Measurements from ENCODE around the gene TMEM131L.

Gene TMEM131L

DNA sequence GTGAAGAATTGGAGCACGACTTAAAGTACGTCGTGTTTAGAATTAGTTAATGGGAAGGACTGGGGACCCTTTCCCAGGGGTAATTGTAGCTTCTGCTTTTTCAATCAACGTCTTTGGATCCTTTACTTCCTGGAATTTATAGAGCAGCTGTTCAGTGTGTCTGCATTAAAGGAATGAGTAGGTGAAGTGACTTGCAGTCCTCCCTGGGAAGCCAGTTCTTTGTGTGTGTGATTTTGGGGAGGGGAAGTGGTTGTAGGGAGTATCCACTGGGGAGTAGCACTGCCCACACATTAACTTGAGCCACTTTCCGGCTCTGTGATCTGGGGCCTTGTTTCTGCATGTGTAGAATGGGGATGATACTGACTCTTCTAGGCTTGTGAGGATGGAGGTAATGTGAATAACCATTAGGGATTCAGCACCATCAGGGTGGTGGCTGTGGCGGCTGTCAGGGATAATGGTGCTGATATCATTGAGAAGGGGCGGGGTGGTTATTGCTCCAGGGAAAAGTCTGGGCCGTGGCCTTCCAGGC lies 54.7 kb downstream of the TMEM131L start:
- no peaks in the 10 kb centered on the region for H3K27me3 ChIP-seq (ENCODE audit: insufficient read depth, low read length, poor library complexity, severe bottlenecking)
- no peak overlapping the region for H3K4me3 ChIP-seq (ENCODE audit: low read length, poor library complexity, severe bottlenecking)
- no peaks in the 10 kb centered on the region for H3K9me3 ChIP-seq (ENCODE audit: insufficient read depth, low read depth, low read length)
- H2AFZ ChIP-seq (ENCODE audit: low read length), result no peak overlapping the region
- H3K4me1 ChIP-seq (ENCODE audit: insufficient read depth, low read length, poor library complexity, severe bottlenecking), result peaks cover 51% of the 10 kb centered on the region
- H3K36me3 ChIP-seq (ENCODE audit: insufficient read depth, low read length), result peaks cover 45% of the 10 kb centered on the region
- H3K9ac ChIP-seq (ENCODE audit: low read depth, low read length, poor library complexity, severe bottlenecking), result no peak overlapping the region
- H3K9me2 ChIP-seq (replicated peaks; ENCODE audit: low read depth, low read length), result no peaks in the 10 kb centered on the region
- H3K4me2 ChIP-seq (ENCODE audit: low read depth, low read length, poor library complexity, severe bottlenecking), result peak overlapping the region; percentile 64
- H3F3A ChIP-seq (ENCODE audit: low read depth), result 0 out of 2 replicates have a peak, but pooled peaks cover 7% of the 10 kb centered on the region
- peaks cover 100% of the 10 kb centered on the region for H3K79me2 ChIP-seq (ENCODE audit: insufficient read depth, low read length)
- peaks cover 77% of the 10 kb centered on the region for H4K20me1 ChIP-seq (ENCODE audit: insufficient read depth, low read length, poor library complexity, severe bottlenecking)
- TF ChIP-seq EZH2phosphoT487 (IDR thresholded peaks at IDR 0.05; ENCODE audit: borderline replicate concordance), result no peak
- TF ChIP-seq, protein P1, sequence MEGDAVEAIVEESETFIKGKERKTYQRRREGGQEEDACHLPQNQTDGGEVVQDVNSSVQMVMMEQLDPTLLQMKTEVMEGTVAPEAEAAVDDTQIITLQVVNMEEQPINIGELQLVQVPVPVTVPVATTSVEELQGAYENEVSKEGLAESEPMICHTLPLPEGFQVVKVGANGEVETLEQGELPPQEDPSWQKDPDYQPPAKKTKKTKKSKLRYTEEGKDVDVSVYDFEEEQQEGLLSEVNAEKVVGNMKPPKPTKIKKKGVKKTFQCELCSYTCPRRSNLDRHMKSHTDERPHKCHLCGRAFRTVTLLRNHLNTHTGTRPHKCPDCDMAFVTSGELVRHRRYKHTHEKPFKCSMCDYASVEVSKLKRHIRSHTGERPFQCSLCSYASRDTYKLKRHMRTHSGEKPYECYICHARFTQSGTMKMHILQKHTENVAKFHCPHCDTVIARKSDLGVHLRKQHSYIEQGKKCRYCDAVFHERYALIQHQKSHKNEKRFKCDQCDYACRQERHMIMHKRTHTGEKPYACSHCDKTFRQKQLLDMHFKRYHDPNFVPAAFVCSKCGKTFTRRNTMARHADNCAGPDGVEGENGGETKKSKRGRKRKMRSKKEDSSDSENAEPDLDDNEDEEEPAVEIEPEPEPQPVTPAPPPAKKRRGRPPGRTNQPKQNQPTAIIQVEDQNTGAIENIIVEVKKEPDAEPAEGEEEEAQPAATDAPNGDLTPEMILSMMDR (conservative IDR thresholded peaks at IDR 0.05; ENCODE audit: low read length), result no peak

DNA sequence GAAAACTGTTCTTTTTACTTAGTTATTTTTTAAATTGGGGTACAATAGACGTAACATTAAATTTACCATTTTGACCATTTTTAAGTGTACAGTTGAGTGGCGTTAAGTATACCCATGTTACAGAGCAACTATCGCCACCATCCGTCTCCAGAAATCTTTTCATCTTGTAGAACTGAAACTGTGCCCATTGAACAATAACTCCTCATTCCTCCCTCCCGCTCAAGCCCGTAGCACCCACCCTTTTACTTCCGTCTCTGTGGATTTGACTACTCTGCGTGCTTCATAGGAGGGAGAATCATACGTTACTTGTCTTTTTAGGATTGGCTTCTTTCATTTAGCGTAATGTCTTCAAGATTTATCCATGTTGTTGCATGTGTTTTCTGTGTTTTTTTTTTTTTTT lies 55.3 kb downstream of the TMEM131L start:
- peak overlapping the region; percentile 53 for H3K9ac ChIP-seq (ENCODE audit: low read depth, low read length, poor library complexity, severe bottlenecking)

DNA sequence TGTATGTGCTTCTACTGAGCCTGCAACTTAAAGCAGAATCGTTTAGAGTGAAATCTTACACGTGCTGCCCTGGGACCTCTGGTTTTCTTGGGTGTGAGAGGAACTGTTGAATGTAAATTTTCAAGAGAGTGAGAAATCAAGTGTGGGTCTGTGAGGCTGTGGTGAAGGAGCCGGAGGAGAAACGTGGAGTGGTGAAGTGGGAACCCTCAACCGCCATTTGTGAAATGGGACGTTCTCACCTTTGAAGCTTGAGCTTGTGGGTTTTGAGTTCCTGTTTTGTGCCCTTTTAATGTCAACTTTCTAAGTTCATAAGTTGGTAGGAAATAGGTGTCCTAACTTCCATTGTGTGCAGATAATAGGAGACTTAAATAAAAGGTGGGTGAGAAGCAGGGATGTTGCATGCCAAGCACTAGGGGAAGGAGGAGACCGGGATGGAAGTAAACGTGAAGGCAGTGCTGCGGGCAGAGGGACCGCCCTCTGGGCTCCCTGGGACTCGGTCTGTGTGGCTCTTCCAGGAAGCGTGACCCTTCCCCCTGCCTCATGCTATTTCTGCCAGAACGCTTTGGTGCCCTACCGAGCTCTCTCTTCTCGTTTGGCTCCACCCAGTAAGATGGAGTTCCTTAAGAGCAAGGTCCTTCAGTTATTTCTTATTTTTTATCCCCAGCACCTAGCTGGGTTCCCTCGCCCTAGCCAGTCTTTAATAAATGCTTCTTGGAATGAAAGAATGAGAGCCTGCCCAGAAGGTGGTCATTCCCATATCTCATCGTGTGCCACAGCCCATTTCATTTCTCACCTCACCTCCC lies 56.0 kb downstream of the TMEM131L start:
- TF ChIP-seq, protein P1 (conservative IDR thresholded peaks at IDR 0.05; ENCODE audit: low read length), result no peak
- no peak for TF ChIP-seq EZH2phosphoT487 (IDR thresholded peaks at IDR 0.05; ENCODE audit: borderline replicate concordance)
- Histone ChIP-seq H4K20me1 (ENCODE audit: insufficient read depth, low read length, poor library complexity, severe bottlenecking) (peaks cover 75% of the 10 kb centered on the region), H3K79me2 (ENCODE audit: insufficient read depth, low read length) (peaks cover 100% of the 10 kb centered on the region)

More for the DNA sequence above, 55.3 kb downstream of the TMEM131L start:
- Histone ChIP-seq H3K9me3 (ENCODE audit: insufficient read depth, low read depth, low read length) (no peaks in the 10 kb centered on the region), H4K20me1 (ENCODE audit: insufficient read depth, low read length, poor library complexity, severe bottlenecking) (peaks cover 71% of the 10 kb centered on the region), H3K36me3 (ENCODE audit: insufficient read depth, low read length) (peaks cover 42% of the 10 kb centered on the region), H3K4me3 (ENCODE audit: low read length, poor library complexity, severe bottlenecking) (peak overlapping the region; percentile 58), H3K4me1 (ENCODE audit: insufficient read depth, low read length, poor library complexity, severe bottlenecking) (peaks cover 51% of the 10 kb centered on the region), H3K79me2 (ENCODE audit: insufficient read depth, low read length) (peaks cover 100% of the 10 kb centered on the region), H3K4me2 (ENCODE audit: low read depth, low read length, poor library complexity, severe bottlenecking) (peak overlapping the region; percentile 64), H3K9me2 (replicated peaks; ENCODE audit: low read depth, low read length) (no peaks in the 10 kb centered on the region), H3F3A (ENCODE audit: low read depth) (0 out of 2 replicates have a peak, but pooled peaks cover 7% of the 10 kb centered on the region), H3K27me3 (ENCODE audit: insufficient read depth, low read length, poor library complexity, severe bottlenecking) (no peaks in the 10 kb centered on the region), H2AFZ (ENCODE audit: low read length) (no peak overlapping the region)
- TF ChIP-seq EZH2phosphoT487 (IDR thresholded peaks at IDR 0.05; ENCODE audit: borderline replicate concordance), result no peak
- TF ChIP-seq, protein P1 (conservative IDR thresholded peaks at IDR 0.05; ENCODE audit: low read length), result no peak

More for the DNA sequence above, 56.0 kb downstream of the TMEM131L start:
- peak overlapping the region; percentile 64 for H3K4me2 ChIP-seq (ENCODE audit: low read depth, low read length, poor library complexity, severe bottlenecking)
- H2AFZ ChIP-seq (ENCODE audit: low read length), result peak overlapping the region; percentile 7; the same call in 1 of the 2 replicates
- H3K4me3 ChIP-seq (ENCODE audit: low read length, poor library complexity, severe bottlenecking), result peak overlapping the region; percentile 58
- H3F3A ChIP-seq (ENCODE audit: low read depth), result 0 out of 2 replicates have a peak, but pooled peaks cover 7% of the 10 kb centered on the region
- H3K36me3 ChIP-seq (ENCODE audit: insufficient read depth, low read length), result peaks cover 39% of the 10 kb centered on the region
- H3K9me3 ChIP-seq (ENCODE audit: insufficient read depth, low read depth, low read length), result no peaks in the 10 kb centered on the region
- peak overlapping the region; percentile 53 for H3K9ac ChIP-seq (ENCODE audit: low read depth, low read length, poor library complexity, severe bottlenecking)
- peaks cover 54% of the 10 kb centered on the region for H3K4me1 ChIP-seq (ENCODE audit: insufficient read depth, low read length, poor library complexity, severe bottlenecking)
- no peaks in the 10 kb centered on the region for H3K27me3 ChIP-seq (ENCODE audit: insufficient read depth, low read length, poor library complexity, severe bottlenecking)
- no peaks in the 10 kb centered on the region for H3K9me2 ChIP-seq (replicated peaks; ENCODE audit: low read depth, low read length)
